ENCODE data around the gene TRIM49B. TPM values are rescaled to one million over a fixed set of nuclear protein-coding genes. Genes with fewer than 3 reads are reported as not detected.
"Not testable (repeated sequence)": the region's sequence is repeated elsewhere in the genome, so short reads cannot be mapped to it uniquely, and the experiment has no call there.

Gene TRIM49B, protein sequence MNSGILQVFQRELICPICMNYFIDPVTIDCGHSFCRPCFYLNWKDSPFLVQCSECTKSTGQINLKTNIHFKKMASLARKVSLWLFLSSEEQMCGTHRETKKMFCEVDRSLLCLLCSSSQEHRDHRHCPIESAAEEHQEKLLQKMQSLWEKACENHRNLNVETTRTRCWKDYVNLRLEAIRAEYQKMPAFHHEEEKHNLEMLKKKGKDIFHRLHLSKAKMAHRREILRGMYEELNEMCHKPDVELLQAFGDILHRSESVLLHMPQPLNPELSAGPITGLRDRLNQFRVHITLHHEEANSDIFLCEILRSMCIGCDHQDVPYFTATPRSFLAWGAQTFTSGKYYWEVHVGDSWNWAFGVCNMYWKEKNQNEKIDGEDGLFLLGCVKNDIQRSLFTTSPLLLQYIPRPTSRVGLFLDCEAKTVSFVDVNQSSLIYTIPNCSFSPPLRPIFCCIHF
- 0.01 TPM for polyA plus RNA-seq (2013, experiment 1 of 2)
- polyA plus RNA-seq (2013, experiment 2 of 2): not detected

DNA sequence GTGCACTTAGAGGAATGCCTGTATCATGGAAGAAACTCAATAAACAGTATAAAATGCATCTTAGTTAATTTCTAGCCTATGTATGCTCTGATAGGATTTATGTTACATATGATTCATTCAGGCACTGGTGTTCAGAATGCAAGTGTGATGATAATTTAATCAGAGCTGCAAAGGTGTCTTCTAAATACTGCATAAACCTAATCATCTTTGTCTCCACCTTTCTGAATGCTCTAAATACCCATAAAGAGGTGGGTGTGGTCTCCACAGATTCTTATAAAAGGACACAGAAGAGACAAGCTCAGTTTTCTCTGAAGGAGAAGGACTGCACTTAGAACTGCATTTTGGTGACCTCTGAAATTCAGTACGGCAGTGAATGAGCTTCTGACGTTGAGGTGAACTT lies at the start of gene TRIM49B:
TRIM49B (plus strand) TSS at position 301 of the 400 bp plus-strand sequence. CDS start 2,777 bp downstream, outside the sequence.
- H2AFZ ChIP-seq (ENCODE audit: low read depth, low read length); H3K4ac ChIP-seq (ENCODE audit: low read depth in 1 of 2, low read length in 2 of 2); H2BK12ac ChIP-seq (ENCODE audit: low read length in 2 of 2); H4K91ac ChIP-seq (ENCODE audit: low read length); DNase-seq; H2BK120ac ChIP-seq (ENCODE audit: low read depth, low read length); H2AK5ac ChIP-seq (ENCODE audit: low read length, severe bottlenecking); H3K23ac ChIP-seq (ENCODE audit: low read length in 2 of 2); H4K8ac ChIP-seq (ENCODE audit: low read length); H3K4me1 ChIP-seq (ENCODE audit: control insufficient read depth, insufficient read depth, low read depth, low read length); H3K14ac ChIP-seq (ENCODE audit: low read length in 2 of 2); H3K9me3 ChIP-seq (ENCODE audit: control insufficient read depth, low read length); H3K9ac ChIP-seq (ENCODE audit: low read length); H2BK5ac ChIP-seq (ENCODE audit: low read depth, low read length, poor library complexity, severe bottlenecking); H3K36me3 ChIP-seq (ENCODE audit: control insufficient read depth in 1 of 2, insufficient read depth in 2 of 2, low read depth in 1 of 2, low read length in 2 of 2); H3K4me3 ChIP-seq (ENCODE audit: insufficient read depth in 1 of 2, low read depth in 1 of 2, low read length in 2 of 2); H3K79me1 ChIP-seq (replicated peaks; ENCODE audit: low read length, poor library complexity, severe bottlenecking); H3K27me3 ChIP-seq (ENCODE audit: control insufficient read depth in 1 of 2, insufficient read depth in 1 of 2, low read length in 2 of 2); H3K27ac ChIP-seq (ENCODE audit: low read length, poor library complexity, severe bottlenecking); H2BK15ac ChIP-seq (ENCODE audit: low read depth, poor library complexity, severe bottlenecking); H3K18ac ChIP-seq (ENCODE audit: low read depth in 1 of 2, low read length in 2 of 2); H3K4me2 ChIP-seq (ENCODE audit: low read length, poor library complexity, severe bottlenecking): not testable (repeated sequence)
- 67% methylated on average over 1 of the region's 2 CpGs for WGBS

DNA sequence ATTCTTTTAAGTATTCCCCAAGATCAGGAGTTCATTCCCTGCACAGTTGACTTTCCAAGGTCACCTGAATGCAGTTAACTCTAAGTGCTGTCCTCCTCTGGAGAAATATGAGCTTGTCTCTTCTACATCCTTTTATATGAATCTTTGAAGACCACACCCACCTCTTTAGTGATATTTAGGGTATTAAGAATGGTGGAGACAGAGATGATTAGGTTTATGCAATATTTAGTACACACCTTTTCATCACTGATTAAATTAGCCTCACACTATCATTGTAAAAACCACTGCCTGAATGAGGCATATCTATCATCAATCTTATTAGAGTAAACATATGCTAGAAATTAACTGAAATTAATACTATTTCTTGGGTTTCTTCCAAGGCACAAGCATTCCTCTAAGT lies 44.8 kb upstream of the TRIM49B start, which contains the start of gene TRIM51G:
TRIM51G (minus strand) TSS at position 101 of the 400 bp plus-strand sequence. CDS start 2,190 bp downstream, outside the sequence.
- not testable (repeated sequence) for H2AK5ac ChIP-seq (ENCODE audit: low read length, severe bottlenecking); H2BK15ac ChIP-seq (ENCODE audit: low read depth, poor library complexity, severe bottlenecking); H2BK12ac ChIP-seq (ENCODE audit: low read length in 2 of 2); H3K79me1 ChIP-seq (replicated peaks; ENCODE audit: low read length, poor library complexity, severe bottlenecking); H3K14ac ChIP-seq (ENCODE audit: low read length in 2 of 2); H2BK5ac ChIP-seq (ENCODE audit: low read depth, low read length, poor library complexity, severe bottlenecking); H3K4me1 ChIP-seq (ENCODE audit: control insufficient read depth, insufficient read depth, low read depth, low read length); H3K9me3 ChIP-seq (ENCODE audit: control insufficient read depth, low read length); DNase-seq; H3K4me2 ChIP-seq (ENCODE audit: low read length, poor library complexity, severe bottlenecking); H3K27me3 ChIP-seq (ENCODE audit: control insufficient read depth in 1 of 2, insufficient read depth in 1 of 2, low read length in 2 of 2); H3K27ac ChIP-seq (ENCODE audit: low read length, poor library complexity, severe bottlenecking); H2BK120ac ChIP-seq (ENCODE audit: low read depth, low read length); H4K91ac ChIP-seq (ENCODE audit: low read length); H2AFZ ChIP-seq (ENCODE audit: low read depth, low read length); H3K9ac ChIP-seq (ENCODE audit: low read length); H3K18ac ChIP-seq (ENCODE audit: low read depth in 1 of 2, low read length in 2 of 2); H3K4ac ChIP-seq (ENCODE audit: low read depth in 1 of 2, low read length in 2 of 2); H3K4me3 ChIP-seq (ENCODE audit: insufficient read depth in 1 of 2, low read depth in 1 of 2, low read length in 2 of 2); H3K36me3 ChIP-seq (ENCODE audit: control insufficient read depth in 1 of 2, insufficient read depth in 2 of 2, low read depth in 1 of 2, low read length in 2 of 2); H4K8ac ChIP-seq (ENCODE audit: low read length); H3K23ac ChIP-seq (ENCODE audit: low read length in 2 of 2)

DNA sequence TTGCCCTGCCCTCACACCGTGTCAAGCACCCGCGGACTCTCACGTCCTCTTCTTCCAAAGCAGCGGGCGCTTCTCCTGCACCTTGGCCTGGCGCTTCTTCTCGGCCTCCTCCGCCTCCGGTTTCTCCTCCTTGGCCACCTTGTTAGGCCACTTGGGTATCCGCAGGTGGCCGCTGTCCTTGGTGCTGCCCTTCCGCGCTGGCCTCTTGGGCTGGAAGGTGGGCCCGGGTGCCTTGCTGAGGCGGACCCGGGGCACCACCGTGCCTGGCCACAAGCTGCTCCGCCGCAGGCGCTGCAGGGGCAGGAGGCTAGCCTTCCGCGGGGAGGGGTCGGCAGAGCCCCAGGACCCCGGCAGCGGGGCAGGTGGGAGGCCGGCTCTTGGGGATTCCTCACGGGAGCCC lies 19.6 kb downstream of the TRIM49B start:
- not testable (repeated sequence) for H3K4me1 ChIP-seq (ENCODE audit: control insufficient read depth, insufficient read depth, low read depth, low read length); H2BK12ac ChIP-seq (ENCODE audit: low read length in 2 of 2); H2AK5ac ChIP-seq (ENCODE audit: low read length, severe bottlenecking); H3K27ac ChIP-seq (ENCODE audit: low read length, poor library complexity, severe bottlenecking); H3K79me1 ChIP-seq (replicated peaks; ENCODE audit: low read length, poor library complexity, severe bottlenecking); DNase-seq; H3K9me3 ChIP-seq (ENCODE audit: control insufficient read depth, low read length); H2BK5ac ChIP-seq (ENCODE audit: low read depth, low read length, poor library complexity, severe bottlenecking); H2BK15ac ChIP-seq (ENCODE audit: low read depth, poor library complexity, severe bottlenecking); H3K14ac ChIP-seq (ENCODE audit: low read length in 2 of 2); H3K9ac ChIP-seq (ENCODE audit: low read length); H3K23ac ChIP-seq (ENCODE audit: low read length in 2 of 2); H3K36me3 ChIP-seq (ENCODE audit: control insufficient read depth in 1 of 2, insufficient read depth in 2 of 2, low read depth in 1 of 2, low read length in 2 of 2); H4K8ac ChIP-seq (ENCODE audit: low read length); H2BK120ac ChIP-seq (ENCODE audit: low read depth, low read length); H2AFZ ChIP-seq (ENCODE audit: low read depth, low read length); H4K91ac ChIP-seq (ENCODE audit: low read length); H3K4me2 ChIP-seq (ENCODE audit: low read length, poor library complexity, severe bottlenecking); H3K27me3 ChIP-seq (ENCODE audit: control insufficient read depth in 1 of 2, insufficient read depth in 1 of 2, low read length in 2 of 2); H3K4me3 ChIP-seq (ENCODE audit: insufficient read depth in 1 of 2, low read depth in 1 of 2, low read length in 2 of 2); H3K4ac ChIP-seq (ENCODE audit: low read depth in 1 of 2, low read length in 2 of 2); H3K18ac ChIP-seq (ENCODE audit: low read depth in 1 of 2, low read length in 2 of 2)
- 90% methylated on average over 18 of the region's 28 CpGs for WGBS

DNA sequence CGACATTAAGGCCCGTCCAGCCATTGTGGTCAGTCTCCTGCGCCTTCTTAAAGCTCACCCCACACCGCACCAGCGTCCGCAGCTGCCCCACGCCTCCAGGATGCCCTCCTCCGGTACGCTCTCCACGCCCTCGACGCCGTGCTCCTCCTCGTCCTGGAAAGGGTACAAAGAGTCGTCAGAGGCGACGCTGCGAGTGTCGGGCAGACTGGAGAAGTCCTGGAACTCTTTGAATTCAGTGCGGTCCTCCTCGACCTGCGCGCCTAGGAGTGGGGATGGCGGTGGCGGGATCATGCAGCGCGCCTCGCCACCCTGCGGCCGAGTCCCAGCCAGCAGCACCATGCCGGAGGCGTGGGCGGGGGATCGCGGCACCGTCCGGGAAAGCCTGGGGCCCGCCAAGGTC lies 21.2 kb downstream of the TRIM49B start:
- not testable (repeated sequence) for DNase-seq; H2AFZ ChIP-seq (ENCODE audit: low read depth, low read length); H3K23ac ChIP-seq (ENCODE audit: low read length in 2 of 2); H3K14ac ChIP-seq (ENCODE audit: low read length in 2 of 2); H3K79me1 ChIP-seq (replicated peaks; ENCODE audit: low read length, poor library complexity, severe bottlenecking); H4K91ac ChIP-seq (ENCODE audit: low read length); H3K9me3 ChIP-seq (ENCODE audit: control insufficient read depth, low read length); H4K8ac ChIP-seq (ENCODE audit: low read length); H3K36me3 ChIP-seq (ENCODE audit: control insufficient read depth in 1 of 2, insufficient read depth in 2 of 2, low read depth in 1 of 2, low read length in 2 of 2); H2BK5ac ChIP-seq (ENCODE audit: low read depth, low read length, poor library complexity, severe bottlenecking); H3K4ac ChIP-seq (ENCODE audit: low read depth in 1 of 2, low read length in 2 of 2); H3K4me2 ChIP-seq (ENCODE audit: low read length, poor library complexity, severe bottlenecking); H3K4me3 ChIP-seq (ENCODE audit: insufficient read depth in 1 of 2, low read depth in 1 of 2, low read length in 2 of 2); H2AK5ac ChIP-seq (ENCODE audit: low read length, severe bottlenecking); H2BK12ac ChIP-seq (ENCODE audit: low read length in 2 of 2); H3K27me3 ChIP-seq (ENCODE audit: control insufficient read depth in 1 of 2, insufficient read depth in 1 of 2, low read length in 2 of 2); H3K4me1 ChIP-seq (ENCODE audit: control insufficient read depth, insufficient read depth, low read depth, low read length); H2BK15ac ChIP-seq (ENCODE audit: low read depth, poor library complexity, severe bottlenecking); H3K18ac ChIP-seq (ENCODE audit: low read depth in 1 of 2, low read length in 2 of 2); H3K27ac ChIP-seq (ENCODE audit: low read length, poor library complexity, severe bottlenecking); H2BK120ac ChIP-seq (ENCODE audit: low read depth, low read length); H3K9ac ChIP-seq (ENCODE audit: low read length)
- 90% methylated on average over 18 of the region's 38 CpGs for WGBS
